DMS 273 treated with DMSO at 0.1 percent for 48 hours (cell line): Measurements from ENCODE around the gene GCC1.

ENCODE experiments used
- DNase-seq: peaks from one replicate; lab custom pipeline; 2025; lab: John Stamatoyannopoulos, UW

GCC1 gene

DNA sequence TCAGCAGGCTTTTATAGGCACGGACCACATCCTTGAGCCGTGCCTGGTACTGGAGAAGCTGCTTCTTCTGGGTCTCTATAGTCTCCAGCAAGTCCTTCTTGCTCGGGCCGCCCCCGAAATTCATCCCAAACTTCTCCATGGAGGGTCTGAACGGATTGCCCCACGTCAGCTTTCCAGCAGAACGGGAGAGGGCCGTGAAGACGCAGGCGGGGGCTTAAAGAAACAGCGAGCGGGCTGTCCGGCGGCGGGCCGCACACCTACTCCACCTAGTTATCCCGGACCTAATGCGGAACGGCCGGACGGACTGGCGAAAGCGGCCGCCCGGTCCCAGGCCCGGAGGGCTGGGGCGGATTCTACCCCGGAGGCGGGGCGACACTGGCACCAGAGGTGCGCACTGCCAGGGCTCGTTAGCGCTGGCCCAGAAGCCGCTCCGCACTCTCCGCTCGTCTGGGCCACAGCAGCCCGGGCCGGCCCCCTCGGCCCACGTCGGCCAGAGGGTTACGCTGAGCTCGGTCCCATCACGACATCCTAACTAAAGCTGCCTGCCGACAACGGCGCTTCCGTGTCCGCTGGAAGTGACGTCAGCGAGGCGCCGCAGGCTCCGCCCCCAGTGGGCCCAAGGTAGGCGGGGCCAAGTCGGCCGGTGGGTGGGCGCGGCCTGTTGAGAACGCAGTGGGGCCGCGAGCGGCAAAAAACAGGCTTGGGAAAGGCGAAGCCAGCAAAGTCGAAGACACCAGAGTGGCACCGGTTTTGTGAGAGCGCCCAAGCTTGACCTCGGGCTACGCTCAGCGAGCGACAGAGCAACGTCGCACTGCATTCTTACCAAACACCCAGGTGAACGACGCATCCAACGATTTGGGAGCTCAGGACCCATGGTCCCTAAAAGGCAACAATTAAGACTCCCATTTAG lies at the start of gene GCC1:
Gene GCC1 (minus strand): TSS at position 553 of the 910 bp plus-strand sequence. CDS start 414 bp downstream, at position 139.
- DNase-seq, result peak; percentile 65

- DNase-seq, result no peak
Observed at GRCh38 chr7:127632276-127632910, 47.0 kb upstream of the GCC1 start.

GRCh38 chr7:127629268-127629854 lies 44.0 kb upstream of the GCC1 start:
- DNase-seq, result no peak

DNA sequence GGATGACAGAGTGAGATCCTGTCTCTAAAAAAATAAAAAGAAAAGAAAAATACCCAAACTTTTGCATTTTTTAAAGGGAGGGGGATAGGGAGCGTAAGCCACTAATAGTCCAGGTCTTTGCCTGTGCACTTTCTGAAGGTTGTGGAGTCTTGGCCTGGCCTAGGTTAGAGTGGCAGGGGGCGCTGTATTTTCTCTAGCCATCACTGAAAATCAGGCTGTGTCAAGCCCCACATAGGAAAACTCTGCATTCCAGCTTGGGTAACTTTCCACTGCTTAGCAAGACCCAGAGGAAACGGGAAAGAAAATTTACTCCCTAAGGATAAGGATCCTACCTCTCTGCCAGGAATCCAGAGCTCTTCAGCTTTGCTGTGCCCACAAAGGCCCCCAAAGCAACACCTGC lies 43.0 kb upstream of the GCC1 start:
- DNase-seq, result no peak

GRCh38 chr7:127625331-127625730 lies 39.9 kb upstream of the GCC1 start:
- no peak for DNase-seq

GRCh38 chr7:127620406-127621233 lies 35.2 kb upstream of the GCC1 start:
- DNase-seq, result no peak

DNA sequence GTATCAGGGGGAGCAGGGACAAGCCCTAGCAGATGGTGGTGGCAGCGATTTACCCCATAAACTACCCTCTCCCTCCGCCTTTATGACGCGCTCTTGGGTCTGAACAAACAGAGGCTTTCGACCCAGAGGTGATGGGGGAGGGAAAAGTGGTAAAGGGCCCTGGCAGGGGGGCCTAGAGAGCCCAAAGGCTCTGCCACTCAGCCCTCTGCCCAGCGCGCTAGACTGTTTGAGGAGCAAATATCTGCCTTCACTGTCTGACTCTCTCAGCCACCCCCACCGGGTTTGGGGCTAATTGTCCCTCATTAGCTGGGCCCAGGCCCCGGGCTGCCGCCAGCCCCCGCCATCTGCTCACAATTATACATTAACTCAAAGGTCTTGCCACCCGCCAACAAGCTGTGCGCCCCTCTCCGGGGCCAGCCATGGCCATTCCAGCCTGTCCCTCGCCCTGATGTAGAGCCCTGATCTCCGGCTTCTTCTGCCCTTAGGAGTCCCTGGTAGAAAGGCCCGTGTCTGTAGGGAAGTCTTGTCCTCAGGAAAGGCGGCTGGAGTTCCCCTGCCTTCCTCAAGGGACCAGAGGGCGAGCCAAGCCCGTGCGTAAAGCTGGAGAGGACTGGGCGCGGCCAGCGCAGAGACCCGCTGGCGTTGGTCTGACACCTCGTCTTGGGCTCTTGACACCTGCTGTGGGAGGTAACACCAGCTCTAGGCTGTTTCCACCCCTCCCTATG lies 34.4 kb upstream of the GCC1 start:
- DNase-seq, result peak; percentile 78

DNA sequence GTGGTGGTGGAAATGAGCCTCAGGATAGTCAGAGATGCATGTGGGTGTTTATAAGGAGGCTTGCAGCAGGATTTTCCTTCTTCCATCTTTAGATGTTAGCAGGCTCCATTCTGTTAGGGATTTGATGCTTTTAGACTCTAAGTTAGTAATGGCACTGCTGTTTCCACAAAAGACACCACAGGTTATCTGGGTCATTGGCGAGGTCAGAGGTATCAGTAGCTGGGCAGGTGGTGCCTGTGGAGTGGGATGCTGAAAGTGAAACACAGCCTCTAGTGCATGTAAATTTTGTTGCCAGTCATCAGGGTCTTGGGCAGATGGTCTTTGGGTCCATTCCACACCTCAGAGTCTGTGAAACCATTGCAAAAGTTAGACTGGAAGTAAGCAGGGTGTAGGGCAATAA lies 33.4 kb upstream of the GCC1 start:
- DNase-seq, result no peak

DNA sequence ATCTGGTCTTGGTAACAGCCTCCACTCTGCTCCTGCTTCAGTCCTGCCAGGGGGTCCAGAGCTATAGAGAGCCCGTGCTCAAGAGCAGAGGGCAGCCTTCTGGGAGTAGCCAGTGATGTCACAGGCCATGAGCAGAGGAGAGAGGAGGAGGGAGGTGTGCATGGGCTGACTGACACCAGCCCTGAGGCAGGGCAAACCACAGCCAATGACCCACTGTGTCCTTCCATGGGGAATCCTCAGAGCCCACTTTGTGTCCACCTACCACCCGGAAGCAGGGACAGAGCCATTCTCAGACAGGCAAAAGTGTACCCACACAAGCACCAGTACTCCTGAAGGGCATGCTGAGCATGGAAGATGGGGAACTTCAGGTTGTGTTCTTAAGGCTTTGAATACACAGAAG lies 32.6 kb upstream of the GCC1 start, which contains the start of gene PAX4:
Gene PAX4 (minus strand): TSS at position 101 of the 400 bp plus-strand sequence. CDS start 2,214 bp downstream, outside the sequence.
- DNase-seq, result no peak

DNA sequence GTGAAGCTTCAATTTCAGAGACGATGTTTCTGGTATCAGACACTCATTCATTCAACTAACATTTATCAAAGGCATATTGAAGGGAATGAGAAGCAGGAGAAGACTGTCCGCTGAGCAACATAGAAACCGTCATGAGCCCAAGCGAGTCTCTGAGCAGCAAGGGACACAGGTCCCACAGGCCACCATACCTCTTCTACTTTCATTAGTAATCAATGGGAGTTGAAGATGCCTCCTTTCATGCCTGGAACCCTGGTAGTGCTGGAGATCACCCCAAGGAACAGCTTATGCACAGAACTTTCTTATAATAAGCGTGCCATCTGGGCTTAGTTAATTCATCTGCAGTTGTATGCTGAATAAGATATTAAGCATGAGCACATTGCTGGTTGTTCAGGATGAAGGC lies 31.3 kb upstream of the GCC1 start:
- DNase-seq, result no peak

DNA sequence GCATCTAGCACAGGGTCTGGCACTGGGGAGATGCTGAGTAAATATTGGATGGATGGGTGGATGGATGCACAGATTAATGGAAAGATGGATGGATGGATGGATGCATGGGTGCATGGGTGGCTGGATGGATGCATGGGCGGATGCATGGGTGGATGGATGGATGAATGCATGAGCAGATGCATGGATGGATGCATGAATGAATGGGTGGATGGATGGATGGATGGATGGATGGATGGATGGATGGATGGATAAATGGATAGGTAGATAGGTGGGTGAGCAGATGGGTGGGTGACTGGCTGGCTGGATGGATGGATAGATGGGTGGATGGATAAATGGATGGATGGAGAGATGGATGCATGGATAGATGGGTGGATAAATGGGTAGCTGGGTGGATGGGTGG lies 26.9 kb upstream of the GCC1 start:
- DNase-seq, result no peak

- DNase-seq, result no peak
Observed at GRCh38 chr7:127609297-127609696, 23.9 kb upstream of the GCC1 start.

DNA sequence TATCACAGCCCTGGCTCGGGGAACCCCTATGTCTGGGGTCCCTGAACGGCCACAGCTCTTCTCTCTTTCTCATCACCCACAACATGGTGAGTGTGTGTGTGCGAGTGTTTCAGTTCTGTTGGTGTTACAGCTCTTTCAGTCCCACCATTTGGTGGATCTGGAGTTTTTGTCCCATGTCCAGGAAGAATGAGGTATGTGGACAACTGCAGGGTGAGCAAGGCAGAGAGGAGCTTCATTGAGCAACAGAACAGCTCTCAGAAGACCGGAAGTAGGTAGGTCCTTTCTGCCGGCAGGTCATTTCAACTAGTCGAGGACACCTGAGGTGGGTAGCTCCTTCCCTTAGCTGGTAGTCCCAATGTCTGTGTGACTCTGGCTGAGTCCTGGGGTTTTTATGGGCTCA lies 23.1 kb upstream of the GCC1 start:
- DNase-seq, result no peak

- DNase-seq, result no peak
Observed at GRCh38 chr7:127600885-127601284, 15.5 kb upstream of the GCC1 start.

DNA sequence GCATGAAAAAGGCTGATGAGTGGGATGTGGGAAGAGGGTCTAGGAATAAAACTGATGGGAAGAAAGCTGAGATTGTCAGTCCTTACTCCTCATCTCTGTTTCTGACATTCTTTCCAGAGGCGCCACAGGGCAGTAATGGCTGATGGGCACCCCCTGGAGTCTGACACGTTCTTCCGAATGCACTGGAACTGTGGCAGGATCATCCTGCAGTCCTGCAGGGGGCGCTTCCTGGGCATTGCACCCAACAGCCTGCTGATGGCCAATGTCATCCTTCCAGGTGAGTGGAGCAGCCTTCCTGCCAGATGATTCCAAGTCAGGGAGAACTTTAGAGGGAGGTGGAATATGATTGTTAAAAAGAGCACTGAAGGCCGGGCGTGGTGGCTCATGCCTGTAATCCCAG lies 12.9 kb upstream of the GCC1 start:
- no peak for DNase-seq

GRCh38 chr7:127595737-127596136 lies 10.3 kb upstream of the GCC1 start:
- no peak for DNase-seq

DNA sequence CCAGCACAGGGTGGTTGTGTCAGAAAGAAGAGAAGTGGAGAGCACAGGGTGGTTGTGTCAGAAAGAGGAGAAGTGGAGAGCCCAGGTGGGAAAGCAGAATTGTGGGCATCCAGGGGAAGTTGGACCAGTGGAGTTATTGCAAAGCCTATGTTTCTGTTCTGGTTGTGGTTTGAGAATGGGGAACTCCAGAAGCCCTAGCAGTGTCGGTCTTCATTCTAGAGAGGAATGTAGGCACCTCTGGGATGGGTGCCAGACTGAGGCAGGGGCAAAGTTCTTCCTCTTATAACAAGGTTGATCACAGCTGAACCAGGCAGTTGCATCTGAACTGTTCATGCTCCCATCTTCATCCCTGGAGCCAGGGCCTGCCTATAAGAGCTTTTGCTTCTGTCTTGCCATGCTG lies 9.1 kb upstream of the GCC1 start:
- no peak for DNase-seq

DNA sequence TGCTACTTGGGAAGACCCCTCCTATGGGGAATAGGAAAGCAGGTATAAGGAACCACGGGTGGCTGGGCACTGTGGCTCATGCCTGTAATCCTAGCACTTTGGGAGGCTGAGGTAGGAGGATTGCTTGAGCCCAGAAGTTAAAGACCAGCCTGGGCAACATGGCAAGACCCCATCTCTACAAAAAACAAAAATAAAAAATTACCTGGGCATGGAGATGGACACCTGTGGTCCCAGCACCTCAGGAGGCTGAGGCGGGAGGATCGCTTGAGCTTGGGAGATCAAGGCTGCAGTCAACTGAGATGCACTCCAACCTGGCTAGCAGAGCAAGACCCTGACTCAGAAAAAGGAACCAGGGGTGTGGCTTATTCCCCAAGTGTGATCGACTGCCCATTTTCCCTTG lies 7.2 kb upstream of the GCC1 start:
- DNase-seq, result no peak

DNA sequence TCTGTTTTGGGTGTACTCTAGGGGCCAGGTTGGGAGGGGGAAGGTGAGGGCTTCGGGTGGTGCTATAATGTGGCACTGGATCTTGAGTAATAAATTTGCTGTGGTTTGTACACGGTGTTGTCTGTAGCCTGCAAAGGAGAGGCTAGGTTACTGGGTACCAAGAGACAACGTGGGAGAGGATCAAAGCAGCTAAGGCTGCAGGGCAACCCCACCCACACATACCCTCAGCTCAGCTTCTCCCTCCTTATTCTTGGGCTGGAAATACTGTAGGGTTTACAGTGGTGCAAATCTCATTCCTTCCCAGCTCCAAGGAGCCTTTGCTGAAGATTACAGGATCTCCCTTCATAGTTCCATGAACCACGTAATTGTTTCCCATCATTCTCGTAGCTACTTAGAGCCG lies 6.2 kb upstream of the GCC1 start:
- no peak for DNase-seq

GRCh38 chr7:127591189-127591588 lies 5.8 kb upstream of the GCC1 start:
- no peak for DNase-seq

DNA sequence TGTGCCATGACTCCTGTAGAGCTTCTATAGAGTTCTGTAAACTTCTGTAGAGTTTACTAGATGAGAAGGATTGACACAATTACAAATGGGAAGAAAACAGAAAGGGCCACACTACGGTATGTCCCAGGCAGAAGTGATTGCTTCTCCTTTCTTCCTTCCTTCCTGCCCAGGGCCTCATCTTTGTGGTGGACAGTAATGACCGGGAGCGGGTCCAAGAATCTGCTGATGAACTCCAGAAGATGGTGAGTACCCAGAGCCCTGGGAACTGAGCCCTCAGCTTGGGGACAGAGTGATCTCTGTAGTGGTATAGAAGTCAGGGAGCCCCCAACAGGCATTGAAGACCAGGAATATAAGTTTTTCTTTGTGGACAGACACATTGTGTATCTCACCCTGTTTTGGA lies 4.5 kb upstream of the GCC1 start:
- no peak for DNase-seq
